SU-DHL-6 (cell line): ENCODE results near the gene ZNF212.
"Not testable (repeated sequence)": the region's sequence is repeated elsewhere in the genome, so short reads cannot be mapped to it uniquely, and the experiment has no call there.

Source experiments
- H2AFZ ChIP-seq: fragments of 200-600 bp; sonication (generic); 2 replicates; pipeline ENCODE4 v1.6.1; 2014; ENCODE audit warnings: low read depth, mild to moderate bottlenecking, moderate library complexity, mixed read lengths, antibody characterized with exemption, low read length; ENCODE audit not compliant: severe bottlenecking
- H3F3A ChIP-seq: fragments of 200-600 bp; shearing (Covaris generic); 2 replicates; pipeline ENCODE4 v1.6.0; 2016; ENCODE audit warnings: antibody characterized with exemption, mild to moderate bottlenecking; ENCODE audit not compliant: insufficient read depth
- H3K27ac ChIP-seq: fragments of 200-600 bp; sonication (generic); 2 replicates; pipeline ENCODE4 v1.5.1; 2016; ENCODE audit warnings: low read depth, mild to moderate bottlenecking, low read length, moderate library complexity, mixed read lengths
- H3K27me3 ChIP-seq: fragments of 200-600 bp; sonication (generic), shearing (Covaris generic); 2 replicates; pipeline ENCODE4 v1.6.0; 2014; ENCODE audit warnings: mild to moderate bottlenecking, low read length
- H3K36me3 ChIP-seq: fragments of 200-600 bp; sonication (generic); 2 replicates; pipeline ENCODE4 v1.6.1; 2014; ENCODE audit warnings: mild to moderate bottlenecking, low read length, mixed read lengths
- H3K4me2 ChIP-seq: fragments of 300-600, 200-600 bp; shearing (Covaris generic), sonication (generic); 2 replicates; pipeline ENCODE4 v1.6.0; 2014; ENCODE audit warnings: low read length, low read depth, mild to moderate bottlenecking; ENCODE audit not compliant: poor library complexity, severe bottlenecking
- H3K4me3 ChIP-seq: fragments of 200-600 bp; sonication (generic); 2 replicates; pipeline ENCODE4 v1.5.1; 2014; ENCODE audit warnings: antibody characterized with exemption, low read length, mild to moderate bottlenecking, mixed read lengths; ENCODE audit not compliant: insufficient read depth, poor library complexity, severe bottlenecking
- H3K79me2 ChIP-seq: fragments of 200-600 bp; sonication (generic); 2 replicates; pipeline ENCODE4 v1.6.1; 2014; ENCODE audit warnings: mild to moderate bottlenecking, low read length, moderate library complexity; ENCODE audit not compliant: insufficient read depth
- H3K9ac ChIP-seq: fragments of 200-600 bp; sonication (generic); 2 replicates; pipeline ENCODE4 v1.7.0; 2014; ENCODE audit warnings: mild to moderate bottlenecking, low read length
- H3K9me2 ChIP-seq: fragments of 200-600 bp; sonication (generic); replicated peaks from 2 replicates; pipeline ENCODE4 v1.6.1; 2014; ENCODE audit warnings: low read length; ENCODE audit not compliant: insufficient read depth
- H3K9me3 ChIP-seq: fragments of 200-600 bp; sonication (generic); 2 replicates; pipeline ENCODE4 v1.6.1; 2014; ENCODE audit warnings: low read length, mixed read lengths; ENCODE audit not compliant: insufficient read depth
- H4K20me1 ChIP-seq: fragments of 200-600 bp; sonication (generic); 2 replicates; pipeline ENCODE4 v1.6.1; 2014; ENCODE audit warnings: low read depth, mild to moderate bottlenecking, antibody characterized with exemption, low read length, moderate library complexity, mixed read lengths
- EZH2phosphoT487 ChIP-seq: fragments of 200-600 bp; sonication (generic), shearing (Covaris generic); conservative IDR thresholded peaks from 2 replicates; pipeline ENCODE4 v1.6.1; 2018; ENCODE audit warnings: mild to moderate bottlenecking, antibody characterized with exemption, low read length, moderate library complexity, mixed read lengths
- TF ChIP-seq, protein P1 (sequence below): fragments of 200-600 bp; sonication (generic); IDR thresholded peaks from one replicate; pipeline ENCODE4 v1.5.1; 2017; ENCODE audit warnings: antibody characterized with exemption, mild to moderate bottlenecking, low read length, moderate library complexity; ENCODE audit not compliant: insufficient read depth, poor library complexity, severe bottlenecking

Gene ZNF212

GRCh38 chr7:149228831-149229471 is 10.5 kb upstream of the ZNF212 start:
- Histone ChIP-seq H3K9ac (no peak overlapping the region), H3K4me2 (no peak overlapping the region)

GRCh38 chr7:149229526-149229925 is 9.9 kb upstream of the ZNF212 start:
- Histone ChIP-seq H3K36me3 (no peaks in the 10 kb centered on the region), H2AFZ (no peak overlapping the region), H3K27me3 (no peaks in the 10 kb centered on the region), H3K9me2 (no peaks in the 10 kb centered on the region), H3K9me3 (no peaks in the 10 kb centered on the region), H3K27ac (no peak overlapping the region), H3K79me2 (no peaks in the 10 kb centered on the region), H3F3A (no peaks in the 10 kb centered on the region; the same call in 1 of the 2 replicates), H3K4me2 (no peak overlapping the region), H3K4me3 (no peak overlapping the region), H4K20me1 (no peaks in the 10 kb centered on the region), H3K9ac (no peak overlapping the region)
- TF ChIP-seq, protein P1, sequence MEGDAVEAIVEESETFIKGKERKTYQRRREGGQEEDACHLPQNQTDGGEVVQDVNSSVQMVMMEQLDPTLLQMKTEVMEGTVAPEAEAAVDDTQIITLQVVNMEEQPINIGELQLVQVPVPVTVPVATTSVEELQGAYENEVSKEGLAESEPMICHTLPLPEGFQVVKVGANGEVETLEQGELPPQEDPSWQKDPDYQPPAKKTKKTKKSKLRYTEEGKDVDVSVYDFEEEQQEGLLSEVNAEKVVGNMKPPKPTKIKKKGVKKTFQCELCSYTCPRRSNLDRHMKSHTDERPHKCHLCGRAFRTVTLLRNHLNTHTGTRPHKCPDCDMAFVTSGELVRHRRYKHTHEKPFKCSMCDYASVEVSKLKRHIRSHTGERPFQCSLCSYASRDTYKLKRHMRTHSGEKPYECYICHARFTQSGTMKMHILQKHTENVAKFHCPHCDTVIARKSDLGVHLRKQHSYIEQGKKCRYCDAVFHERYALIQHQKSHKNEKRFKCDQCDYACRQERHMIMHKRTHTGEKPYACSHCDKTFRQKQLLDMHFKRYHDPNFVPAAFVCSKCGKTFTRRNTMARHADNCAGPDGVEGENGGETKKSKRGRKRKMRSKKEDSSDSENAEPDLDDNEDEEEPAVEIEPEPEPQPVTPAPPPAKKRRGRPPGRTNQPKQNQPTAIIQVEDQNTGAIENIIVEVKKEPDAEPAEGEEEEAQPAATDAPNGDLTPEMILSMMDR = no peak
- no peak for TF ChIP-seq EZH2phosphoT487

More at GRCh38 chr7:149228831-149229471, 10.5 kb upstream of the ZNF212 start:
- Histone ChIP-seq H3F3A (no peaks in the 10 kb centered on the region; the same call in 1 of the 2 replicates), H3K27me3 (no peaks in the 10 kb centered on the region), H3K4me3 (no peak overlapping the region), H4K20me1 (no peaks in the 10 kb centered on the region), H3K9me3 (no peaks in the 10 kb centered on the region), H3K9me2 (no peaks in the 10 kb centered on the region), H3K36me3 (no peaks in the 10 kb centered on the region), H3K27ac (no peak overlapping the region), H2AFZ (no peak overlapping the region), H3K79me2 (no peaks in the 10 kb centered on the region)
- TF ChIP-seq EZH2phosphoT487 = no peak
- TF ChIP-seq, protein P1 = no peak

- no peaks in the 10 kb centered on the region; the same call in 1 of the 2 replicates for H3F3A ChIP-seq
- no peaks in the 10 kb centered on the region for H3K9me2 ChIP-seq
- no peak overlapping the region for H3K4me3 ChIP-seq
- H2AFZ ChIP-seq = no peak overlapping the region
- H3K9me3 ChIP-seq = no peaks in the 10 kb centered on the region
- H3K9ac ChIP-seq = no peak overlapping the region
- no peak overlapping the region for H3K4me2 ChIP-seq
- no peak overlapping the region for H3K27ac ChIP-seq
- H3K27me3 ChIP-seq = no peaks in the 10 kb centered on the region
- H3K36me3 ChIP-seq = no peaks in the 10 kb centered on the region
- H4K20me1 ChIP-seq = no peaks in the 10 kb centered on the region
- no peak for TF ChIP-seq EZH2phosphoT487
- TF ChIP-seq, protein P1 = no peak
- H3K79me2 ChIP-seq = no peaks in the 10 kb centered on the region
Measured at GRCh38 chr7:149232362-149232761, 7.1 kb upstream of the ZNF212 start.

DNA sequence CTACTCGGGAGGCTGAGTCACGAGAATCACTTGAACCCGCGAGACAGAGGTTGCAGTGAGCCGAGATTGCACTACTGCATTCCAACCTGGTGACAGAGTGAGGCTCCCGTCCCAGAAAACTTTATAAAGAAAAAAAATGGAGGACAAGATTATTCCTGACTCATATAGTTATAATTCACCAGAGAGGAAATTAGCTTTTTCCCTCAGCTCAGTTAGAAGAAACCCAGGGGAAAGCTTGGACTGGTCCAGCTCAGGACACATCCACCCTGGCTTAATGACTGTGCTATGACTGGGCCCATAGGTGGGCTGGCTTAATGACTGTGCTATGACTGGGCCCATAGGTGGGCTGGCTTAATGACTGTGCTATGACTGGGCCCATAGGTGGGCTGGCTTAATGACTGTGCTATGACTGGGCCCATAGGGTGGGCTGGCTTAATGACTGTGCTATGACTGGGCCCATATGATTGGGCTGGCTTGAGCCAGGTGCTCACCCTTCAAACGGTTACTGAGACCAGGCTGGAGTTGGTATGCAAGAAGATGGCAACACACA is 5.7 kb upstream of the ZNF212 start:
- H3K27ac ChIP-seq, H3K27me3 ChIP-seq, H3K79me2 ChIP-seq, H4K20me1 ChIP-seq, H2AFZ ChIP-seq, H3K4me3 ChIP-seq, H3F3A ChIP-seq, H3K9me2 ChIP-seq, H3K4me2 ChIP-seq, H3K9ac ChIP-seq, H3K9me3 ChIP-seq, H3K36me3 ChIP-seq: not testable (repeated sequence)
